Lower leg skin (tissue), 3 donors: ENCODE results near the gene FTH1.

Experiments
- CTCF ChIP-seq, 3 donors: fragments of 450-650 bp; IDR thresholded peaks; one replicate each; pipeline ENCODE4 v1.5.1; 2016; ENCODE audit warnings: antibody characterized with exemption in 3 of 3, mild to moderate bottlenecking in 3 of 3, moderate library complexity in 2 of 3
- POLR2A ChIP-seq, 2 donors: fragments of 450-650 bp; IDR thresholded peaks; one replicate each; pipeline ENCODE4 v1.6.1; 2016 to 2017; ENCODE audit warnings: antibody characterized with exemption in 2 of 2, mild to moderate bottlenecking in 1 of 2, moderate library complexity in 1 of 2

GRCh38 chr11:61922539-61922938 is 44.9 kb downstream of the FTH1 start:
- TF ChIP-seq CTCF (IDR thresholded peaks at IDR 0.05) (no peak), POLR2A (IDR thresholded peaks at IDR 0.05) (no peak)
